Chondrocyte (in vitro differentiated cells): ENCODE data around the gene GSE1. TPM values are rescaled to one million over a fixed set of nuclear protein-coding genes. Genes with fewer than 3 reads are reported as not detected.
A peak's percentile ranks its signal among the peaks of the same experiment; 100 is the strongest.

Experiments
- DNase-seq: peaks from one replicate; pipeline ENCODE4 v3.0.0; 2021; ENCODE audit warnings: mixed read lengths, low spot score
- H3K27ac Mint-ChIP-seq: one replicate; pipeline ENCODE4 v1.8.0; 2021; ENCODE audit warnings: mild to moderate bottlenecking, moderate library complexity, mixed read lengths; ENCODE audit not compliant: unreplicated experiment
- H3K27me3 Mint-ChIP-seq: 2 replicates; pipeline ENCODE4 v1.8.0; 2021; ENCODE audit warnings: low read depth, mixed read lengths
- H3K36me3 Mint-ChIP-seq: 2 replicates; pipeline ENCODE4 v1.8.0; 2021; ENCODE audit warnings: low read depth, mixed read lengths
- H3K4me1 Mint-ChIP-seq: 2 replicates; pipeline ENCODE4 v1.8.0; 2021; ENCODE audit warnings: low read depth, mild to moderate bottlenecking, mixed read lengths
- H3K4me3 Mint-ChIP-seq: one replicate; pipeline ENCODE4 v1.8.0; 2021; ENCODE audit warnings: mild to moderate bottlenecking, moderate library complexity, mixed read lengths; ENCODE audit not compliant: unreplicated experiment
- H3K9me3 Mint-ChIP-seq: 2 replicates; pipeline ENCODE4 v1.8.0; 2021; ENCODE audit warnings: low read depth, mixed read lengths
- total RNA-seq: library from RNA; stranded (reverse); gene quantifications from 3 replicates; pipeline ENCODE4 v1.2.1, GENCODE V29; 2021
- TF ChIP-seq, protein P1 (sequence below): fragments of 200-600 bp; sonication (generic); IDR thresholded peaks from 2 replicates; pipeline ENCODE4 v1.5.0; 2021; ENCODE audit warnings: antibody characterized with exemption, mild to moderate bottlenecking, moderate library complexity

Gene GSE1
- total RNA-seq, 1 donor from 2014 or later: 22.6 TPM

DNA sequence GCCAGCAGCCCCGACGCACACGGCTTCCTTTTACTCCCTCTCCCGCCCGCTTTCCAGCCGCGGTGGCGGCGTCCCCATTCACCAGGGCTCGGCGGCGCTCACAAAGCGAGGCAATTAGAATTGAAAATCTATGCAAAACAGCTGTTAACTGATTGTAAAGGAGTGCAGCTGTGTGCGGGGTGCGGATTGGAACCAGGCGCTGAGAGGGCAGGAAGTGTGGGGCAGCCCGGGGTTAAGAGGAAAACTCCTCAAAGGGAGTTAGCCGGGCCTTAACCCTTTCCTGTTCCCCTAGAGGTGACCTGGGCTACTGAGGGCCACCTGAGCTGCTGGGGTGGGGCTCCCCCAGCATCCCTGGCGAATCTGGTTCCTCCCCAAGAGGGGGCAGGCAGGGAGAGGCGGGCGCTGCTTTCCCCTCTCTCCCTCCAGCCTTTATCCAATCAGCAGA, 5.8 kb upstream of the GSE1 start:
- DNase-seq: no peak
- Mint-ChIP-seq H3K27me3 (no peaks in the 10 kb centered on the region), H3K4me1 (peaks cover 15% of the 10 kb centered on the region), H3K36me3 (no peaks in the 10 kb centered on the region), H3K4me3 (no peak overlapping the region), H3K9me3 (no peaks in the 10 kb centered on the region), H3K27ac (no peak overlapping the region)
- TF ChIP-seq, protein P1, sequence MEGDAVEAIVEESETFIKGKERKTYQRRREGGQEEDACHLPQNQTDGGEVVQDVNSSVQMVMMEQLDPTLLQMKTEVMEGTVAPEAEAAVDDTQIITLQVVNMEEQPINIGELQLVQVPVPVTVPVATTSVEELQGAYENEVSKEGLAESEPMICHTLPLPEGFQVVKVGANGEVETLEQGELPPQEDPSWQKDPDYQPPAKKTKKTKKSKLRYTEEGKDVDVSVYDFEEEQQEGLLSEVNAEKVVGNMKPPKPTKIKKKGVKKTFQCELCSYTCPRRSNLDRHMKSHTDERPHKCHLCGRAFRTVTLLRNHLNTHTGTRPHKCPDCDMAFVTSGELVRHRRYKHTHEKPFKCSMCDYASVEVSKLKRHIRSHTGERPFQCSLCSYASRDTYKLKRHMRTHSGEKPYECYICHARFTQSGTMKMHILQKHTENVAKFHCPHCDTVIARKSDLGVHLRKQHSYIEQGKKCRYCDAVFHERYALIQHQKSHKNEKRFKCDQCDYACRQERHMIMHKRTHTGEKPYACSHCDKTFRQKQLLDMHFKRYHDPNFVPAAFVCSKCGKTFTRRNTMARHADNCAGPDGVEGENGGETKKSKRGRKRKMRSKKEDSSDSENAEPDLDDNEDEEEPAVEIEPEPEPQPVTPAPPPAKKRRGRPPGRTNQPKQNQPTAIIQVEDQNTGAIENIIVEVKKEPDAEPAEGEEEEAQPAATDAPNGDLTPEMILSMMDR: peak; percentile 24

DNA sequence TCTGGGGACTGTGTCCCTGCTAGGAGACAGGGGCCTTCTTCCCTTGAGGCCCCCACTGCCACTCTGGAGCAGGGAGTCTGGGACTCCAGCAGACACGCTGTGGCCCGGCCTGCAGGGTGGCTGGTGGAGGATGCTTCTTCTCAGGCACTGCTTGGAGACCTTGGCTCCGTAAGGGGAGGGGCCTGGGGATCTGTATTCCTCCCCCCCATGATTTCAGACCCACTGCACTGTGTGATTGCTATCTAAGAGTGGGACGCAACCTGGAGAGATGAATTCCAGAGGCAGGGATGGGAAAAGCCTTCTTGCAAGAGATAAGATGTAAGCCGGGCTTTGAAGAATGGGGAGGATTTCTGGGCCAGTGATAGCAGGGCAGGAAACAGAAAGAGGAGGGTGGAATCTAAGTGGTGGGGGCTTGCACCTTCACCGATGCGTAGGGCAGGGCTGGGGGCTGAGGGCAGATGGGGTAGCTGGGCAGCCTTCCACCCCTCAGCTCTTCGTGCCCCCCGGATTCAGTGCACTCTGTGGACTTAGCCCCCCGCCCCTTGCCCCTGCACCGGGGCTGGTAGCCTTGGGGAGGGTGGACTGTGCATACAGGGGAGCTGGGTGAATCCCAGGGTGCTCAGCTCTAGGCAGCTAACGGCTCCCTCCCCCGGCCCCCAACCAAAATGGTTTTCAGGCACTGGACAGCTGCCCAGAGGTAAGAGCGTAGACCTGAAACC, 5.2 kb upstream of the GSE1 start:
- no peaks in the 10 kb centered on the region for H3K27me3 Mint-ChIP-seq
- H3K4me3 Mint-ChIP-seq: no peak overlapping the region
- TF ChIP-seq, protein P1: no peak
- H3K4me1 Mint-ChIP-seq: peaks cover 14% of the 10 kb centered on the region
- no peaks in the 10 kb centered on the region for H3K36me3 Mint-ChIP-seq
- no peak overlapping the region for H3K27ac Mint-ChIP-seq
- no peak for DNase-seq
- H3K9me3 Mint-ChIP-seq: no peaks in the 10 kb centered on the region

DNA sequence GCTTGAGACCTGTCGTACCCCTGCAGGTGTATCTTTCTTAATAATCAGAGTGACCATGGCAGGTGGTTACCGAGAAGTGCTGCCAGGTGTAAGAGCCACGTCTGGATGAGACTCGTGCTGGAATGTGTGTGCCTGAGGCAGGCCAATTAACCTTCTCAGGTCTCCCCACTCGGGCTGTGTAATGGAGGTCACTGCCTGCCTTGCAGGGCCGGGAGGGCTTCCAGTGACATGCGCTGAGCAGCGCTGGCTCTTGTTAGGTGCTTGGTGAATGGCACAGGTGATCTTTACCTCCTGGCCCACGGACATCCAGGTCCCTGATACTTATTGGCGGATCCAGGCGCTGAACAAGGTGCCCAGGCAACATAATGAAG, 4.6 kb upstream of the GSE1 start:
- H3K27me3 Mint-ChIP-seq: no peaks in the 10 kb centered on the region
- H3K4me3 Mint-ChIP-seq: no peak overlapping the region
- no peak overlapping the region for H3K27ac Mint-ChIP-seq
- H3K36me3 Mint-ChIP-seq: no peaks in the 10 kb centered on the region
- peaks cover 13% of the 10 kb centered on the region for H3K4me1 Mint-ChIP-seq
- H3K9me3 Mint-ChIP-seq: no peaks in the 10 kb centered on the region
- TF ChIP-seq, protein P1: no peak
- DNase-seq: no peak

DNA sequence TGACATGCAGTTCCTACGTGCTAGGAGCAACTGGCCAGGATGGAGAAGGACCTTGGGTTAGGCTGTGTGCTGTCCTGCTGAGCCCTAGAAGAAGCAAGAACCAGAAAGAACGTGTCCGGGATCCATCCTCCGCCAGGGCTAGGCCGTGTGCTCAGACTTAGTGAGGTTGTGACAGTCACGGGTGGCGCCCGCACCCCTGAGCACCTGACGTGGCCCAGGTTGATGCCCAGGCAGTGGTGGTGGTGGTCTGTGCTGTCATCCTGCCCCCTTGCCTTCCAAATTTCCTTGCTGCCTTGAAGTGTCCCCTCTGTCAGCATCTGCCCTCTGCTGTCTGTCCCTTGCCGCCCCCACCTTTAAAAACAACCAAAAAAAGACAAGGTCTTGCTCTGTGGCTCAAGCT, 4.2 kb upstream of the GSE1 start:
- H3K4me3 Mint-ChIP-seq: no peak overlapping the region
- TF ChIP-seq, protein P1: no peak
- H3K9me3 Mint-ChIP-seq: no peaks in the 10 kb centered on the region
- no peaks in the 10 kb centered on the region for H3K27me3 Mint-ChIP-seq
- H3K36me3 Mint-ChIP-seq: no peaks in the 10 kb centered on the region
- no peak overlapping the region for H3K27ac Mint-ChIP-seq
- DNase-seq: no peak
- peaks cover 13% of the 10 kb centered on the region for H3K4me1 Mint-ChIP-seq

DNA sequence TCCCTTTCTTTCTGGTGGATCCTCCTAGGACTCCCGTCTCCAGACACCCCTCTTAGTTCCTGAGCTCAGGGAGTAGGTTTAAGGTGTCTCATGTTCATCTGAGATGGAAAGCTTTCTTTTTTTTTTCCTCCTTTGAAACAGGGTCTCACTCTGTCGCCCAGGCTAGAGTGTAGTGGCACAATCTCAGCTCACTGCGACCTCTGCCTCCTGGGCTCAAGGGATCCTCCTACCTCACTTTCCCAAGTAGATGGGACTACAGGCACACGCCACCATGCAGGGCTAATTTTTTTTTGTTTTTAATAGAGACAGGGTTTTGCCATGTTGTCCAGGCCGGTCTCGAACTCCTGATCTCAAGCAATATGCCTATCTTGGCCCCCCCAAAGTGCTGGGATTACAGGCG, 3.6 kb upstream of the GSE1 start:
- Mint-ChIP-seq H3K27me3 (no peaks in the 10 kb centered on the region), H3K36me3 (no peaks in the 10 kb centered on the region), H3K27ac (no peak overlapping the region), H3K4me1 (peaks cover 13% of the 10 kb centered on the region), H3K4me3 (no peak overlapping the region), H3K9me3 (no peaks in the 10 kb centered on the region)
- DNase-seq: no peak
- TF ChIP-seq, protein P1: no peak
